SHP77 treated with DMSO at 0.1 percent for 48 hours (cell line): ENCODE measurements around the gene PLEKHF1.

Source experiments
- DNase-seq: peaks from one replicate; lab custom pipeline; 2025; lab: John Stamatoyannopoulos, UW

The PLEKHF1 gene

DNA sequence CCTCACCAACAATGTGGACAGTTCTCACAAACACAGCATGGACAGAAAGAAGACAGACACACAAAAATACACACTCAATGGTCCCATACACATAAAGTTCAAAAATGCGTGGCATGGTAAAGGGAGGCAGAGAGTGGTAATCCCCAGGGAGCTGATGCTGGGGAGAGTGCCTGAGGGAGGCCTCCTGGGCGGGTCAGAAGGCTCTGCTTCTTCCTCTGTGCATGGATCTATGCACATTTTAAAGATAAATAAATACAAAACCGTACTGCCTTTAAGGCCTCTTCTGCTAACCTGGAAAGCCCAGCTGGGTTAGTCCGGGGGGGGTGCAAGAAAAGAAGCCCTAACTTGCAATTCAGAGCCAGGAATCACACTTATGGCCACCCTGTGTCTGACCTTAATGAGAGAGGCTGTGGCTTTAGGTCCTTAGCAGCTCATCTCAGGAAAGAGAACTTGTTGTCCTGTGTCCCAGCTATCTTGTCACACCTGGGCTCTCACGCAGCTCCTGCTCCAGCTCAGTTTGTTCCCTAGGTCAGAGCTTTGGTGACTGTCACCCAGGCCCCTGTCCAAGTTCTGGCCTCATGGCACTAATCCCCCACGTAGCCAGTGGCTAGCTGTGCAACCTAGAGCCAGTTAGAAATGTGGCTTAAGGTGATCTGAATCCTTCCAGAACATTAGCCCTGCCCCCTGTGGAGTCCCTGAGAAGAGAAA, 30.7 kb upstream of the PLEKHF1 start:
- no peak for DNase-seq

DNA sequence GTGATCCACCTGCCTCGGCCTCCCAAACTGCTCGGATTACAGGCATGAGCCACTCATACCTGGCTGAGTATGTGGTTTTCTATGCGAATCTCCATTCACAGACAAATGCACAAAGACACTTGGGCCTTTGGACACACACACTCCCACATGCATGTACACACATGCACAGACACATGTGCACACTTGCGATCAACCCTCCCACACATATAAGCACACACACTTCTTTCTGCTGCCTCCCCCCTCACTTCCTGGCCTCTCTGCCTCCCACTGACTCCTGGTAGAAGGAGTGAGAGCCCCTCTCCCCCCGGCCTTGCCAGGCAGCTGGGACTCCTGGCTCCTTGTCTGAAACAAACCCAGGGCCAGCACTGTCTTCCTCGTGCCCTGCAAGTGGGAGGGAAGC, 29.3 kb upstream of the PLEKHF1 start:
- DNase-seq: no peak

DNA sequence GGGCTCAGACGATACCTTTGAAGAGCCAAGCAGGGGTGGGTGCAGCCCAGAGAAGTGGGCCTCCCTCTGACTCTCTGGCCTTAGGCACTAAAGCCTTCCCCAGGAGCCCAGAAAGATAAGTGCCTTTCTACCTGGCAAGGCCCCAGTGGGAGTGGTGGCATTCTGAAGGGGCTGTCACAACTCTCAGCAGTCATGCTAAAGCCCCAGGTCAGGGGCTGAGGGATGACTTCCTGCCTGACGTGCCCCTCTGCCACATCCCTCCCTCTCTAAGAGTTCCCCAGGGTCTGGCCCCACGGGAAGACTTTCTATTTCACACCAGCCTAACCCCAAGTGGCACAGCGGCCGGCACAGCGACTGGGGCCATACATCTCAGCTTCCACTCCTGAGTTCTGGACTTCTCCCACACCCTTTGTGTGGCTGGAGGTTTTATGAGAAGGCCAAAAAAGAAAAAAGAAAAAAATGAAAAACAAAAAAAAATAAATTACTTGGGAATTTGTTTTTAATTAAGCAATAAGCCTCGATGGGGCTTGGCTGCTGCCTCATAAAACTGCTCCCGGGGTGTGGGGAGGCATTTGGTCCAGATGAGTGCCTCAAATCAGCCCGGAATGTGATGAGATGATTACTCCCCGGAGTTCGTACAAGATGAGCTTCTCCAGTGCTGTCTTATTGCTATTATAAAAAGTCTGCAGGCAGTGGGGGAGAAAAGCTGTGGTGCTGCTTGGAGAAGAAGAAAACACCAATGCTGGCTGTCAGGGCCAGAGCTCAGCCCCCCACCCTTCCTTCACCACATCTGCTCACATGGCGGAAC, 28.5 kb upstream of the PLEKHF1 start:
- DNase-seq: no peak

DNA sequence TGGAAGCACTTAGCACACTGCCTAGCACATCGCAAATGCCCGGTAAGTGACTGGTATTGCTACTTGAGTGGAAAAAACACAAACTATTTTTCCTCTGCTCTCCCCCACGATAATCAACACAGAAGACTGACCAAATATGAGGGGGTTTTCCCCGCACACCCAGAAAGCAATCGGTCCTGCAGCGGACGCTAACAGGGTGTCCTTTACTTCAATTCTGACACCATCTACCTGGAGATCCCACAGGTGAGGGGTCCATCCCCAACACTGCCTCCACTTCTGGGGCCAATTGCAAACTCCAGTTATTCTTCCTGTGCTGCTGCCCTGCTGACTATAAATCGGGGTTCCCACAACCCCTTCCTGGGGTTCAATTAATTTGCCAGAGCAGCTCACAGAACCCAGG, 26.2 kb upstream of the PLEKHF1 start:
- no peak for DNase-seq

DNA sequence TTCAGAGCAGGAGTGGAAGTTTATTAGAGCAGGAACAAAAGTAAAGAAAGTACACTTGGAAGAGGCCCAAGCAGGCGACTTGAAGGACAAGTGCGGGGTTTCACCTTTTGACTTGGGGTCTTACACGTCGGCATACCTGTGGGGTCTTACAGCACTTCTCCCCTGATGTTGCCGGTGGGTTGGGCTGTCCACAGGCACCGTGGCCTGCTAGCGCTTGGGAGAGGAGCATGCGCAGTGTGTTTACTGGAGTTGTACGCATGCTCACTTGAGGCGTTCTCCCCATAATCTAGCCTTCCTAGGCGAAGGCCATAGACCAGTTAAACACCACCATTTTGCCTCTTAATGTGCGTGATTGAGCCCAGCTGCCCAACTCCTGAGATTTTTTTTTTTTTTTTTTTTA, 25.0 kb upstream of the PLEKHF1 start:
- no peak for DNase-seq

DNA sequence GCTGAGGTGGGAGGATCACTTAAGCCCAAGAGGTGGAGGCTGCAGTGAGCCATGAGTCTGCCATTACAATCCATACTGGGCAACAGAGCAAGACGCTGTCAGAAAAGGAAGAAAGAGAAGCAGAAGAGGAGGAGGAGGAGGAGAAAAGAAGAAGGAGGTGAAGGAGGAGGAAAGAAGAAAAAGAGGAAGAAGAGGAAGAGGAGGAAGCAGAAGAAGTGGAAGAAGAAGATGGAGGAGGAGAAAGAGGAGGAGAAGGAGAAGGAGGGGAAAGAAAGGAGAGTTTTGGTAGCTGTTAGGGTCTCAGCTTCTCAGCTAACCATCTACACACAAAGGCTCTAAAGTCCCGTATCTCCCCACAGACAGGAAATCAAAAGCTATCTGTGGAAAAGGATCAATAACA, 23.7 kb upstream of the PLEKHF1 start:
- no peak for DNase-seq

DNA sequence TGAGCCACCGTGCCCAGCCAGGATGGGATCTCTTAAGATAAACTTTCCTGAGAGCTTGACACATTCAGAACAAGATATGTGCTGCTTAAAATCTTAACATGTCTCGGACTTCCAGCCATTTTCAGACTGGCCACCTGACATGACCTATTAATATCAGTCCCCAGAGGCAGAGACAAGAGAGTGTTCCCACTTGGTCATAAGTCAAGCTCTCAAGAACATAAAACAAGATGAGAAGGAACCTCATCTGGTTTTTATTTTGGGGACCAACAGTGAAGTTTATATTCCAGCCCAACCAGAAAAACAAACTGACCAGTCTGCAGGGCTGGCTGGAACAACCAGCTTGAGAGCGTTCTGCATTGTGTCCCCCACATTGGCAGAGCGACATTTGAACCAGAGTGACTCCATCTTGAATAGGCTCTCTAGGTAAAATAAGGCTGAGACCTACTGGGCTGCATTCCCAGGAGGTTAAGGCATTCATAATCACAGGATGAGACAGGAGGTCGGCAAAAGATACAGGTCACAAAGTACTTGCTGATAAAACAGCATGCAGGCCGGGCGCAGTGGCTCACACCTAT, 21.8 kb upstream of the PLEKHF1 start:
- DNase-seq: no peak

DNA sequence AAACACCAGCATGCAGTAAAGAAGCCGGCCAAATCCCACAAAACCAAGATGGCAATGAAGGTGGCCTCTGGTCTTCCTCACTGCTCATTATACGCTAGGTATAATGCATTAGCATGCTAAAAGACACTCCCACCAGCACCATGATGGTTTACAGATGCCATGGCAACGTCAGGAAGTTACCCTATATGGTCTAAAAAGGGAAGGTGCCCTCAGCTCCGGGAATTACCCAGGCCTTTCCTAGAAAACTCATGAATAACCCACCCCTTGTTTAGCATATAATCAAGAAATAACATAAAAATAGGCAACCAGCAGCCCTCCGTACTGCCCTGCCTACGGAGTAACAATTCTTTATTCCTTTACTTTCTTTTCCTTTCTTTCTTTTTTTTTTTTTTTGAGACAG, 21.1 kb upstream of the PLEKHF1 start:
- DNase-seq: no peak

DNA sequence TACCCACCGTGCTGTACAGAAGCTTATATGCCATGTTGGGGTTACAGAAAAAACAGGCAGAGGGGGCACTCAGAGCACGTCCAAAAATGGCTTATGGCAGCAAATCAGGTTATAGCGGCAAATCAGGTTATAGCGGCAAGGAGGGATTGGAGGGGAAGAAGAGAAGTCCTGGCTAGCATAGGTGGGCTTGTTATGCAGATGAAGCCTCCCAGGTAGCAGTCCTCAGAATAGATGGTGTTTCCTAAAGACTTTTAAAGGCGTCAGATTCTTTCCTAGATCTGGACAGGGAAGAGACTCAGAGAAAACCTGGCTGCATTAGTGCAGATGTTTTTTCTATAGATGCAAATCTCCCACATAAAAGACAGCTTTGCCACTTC, 19.8 kb upstream of the PLEKHF1 start:
- no peak for DNase-seq

DNA sequence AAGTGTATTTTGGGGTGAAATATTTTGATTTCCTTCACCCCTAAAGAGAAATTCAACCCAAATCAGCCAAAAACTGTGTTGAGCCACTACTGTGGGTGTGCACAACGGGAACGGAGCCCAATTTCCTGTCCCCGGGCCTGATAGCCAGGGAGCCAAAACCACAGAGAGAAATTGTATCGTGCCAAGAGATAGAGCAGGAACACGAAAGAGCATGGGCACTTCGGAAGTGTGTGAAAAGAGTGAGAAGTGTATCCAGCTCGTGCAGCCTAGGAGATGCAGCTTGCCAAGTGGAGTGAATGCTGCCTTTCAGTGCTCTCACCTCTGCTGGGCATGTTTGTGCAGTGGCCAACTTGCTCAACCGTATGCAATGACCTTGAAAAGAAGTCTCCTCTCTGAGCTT, 19.4 kb upstream of the PLEKHF1 start:
- DNase-seq: no peak

DNA sequence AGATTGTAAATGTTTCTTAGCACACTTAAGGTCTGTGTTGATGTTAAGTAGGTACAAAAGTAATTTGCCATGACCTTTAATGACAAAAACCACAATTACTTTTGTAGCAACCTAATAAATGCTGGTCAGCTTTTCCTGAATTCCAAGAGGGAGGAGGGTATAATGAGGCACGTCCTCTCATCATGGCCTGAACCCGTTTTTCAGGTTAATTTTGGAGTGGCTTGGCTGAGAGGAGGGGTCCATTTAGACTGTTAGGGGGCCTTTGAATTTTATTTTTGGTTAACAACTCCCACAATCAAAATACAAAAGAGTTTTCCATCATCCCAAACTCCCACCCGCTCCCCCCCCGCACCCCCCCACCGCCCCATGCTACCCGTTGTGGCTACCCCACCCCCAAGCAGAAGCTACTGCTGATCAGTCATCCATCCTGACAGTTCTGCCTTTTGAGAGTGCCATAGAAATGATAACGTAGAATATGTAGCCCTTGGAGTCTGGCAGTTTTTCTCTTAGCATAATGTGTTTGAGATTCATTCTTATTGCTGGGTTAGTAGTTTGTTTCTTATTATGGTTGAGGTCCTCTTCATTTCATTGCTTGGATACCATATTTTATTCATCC, 14.4 kb upstream of the PLEKHF1 start:
- DNase-seq: no peak

DNA sequence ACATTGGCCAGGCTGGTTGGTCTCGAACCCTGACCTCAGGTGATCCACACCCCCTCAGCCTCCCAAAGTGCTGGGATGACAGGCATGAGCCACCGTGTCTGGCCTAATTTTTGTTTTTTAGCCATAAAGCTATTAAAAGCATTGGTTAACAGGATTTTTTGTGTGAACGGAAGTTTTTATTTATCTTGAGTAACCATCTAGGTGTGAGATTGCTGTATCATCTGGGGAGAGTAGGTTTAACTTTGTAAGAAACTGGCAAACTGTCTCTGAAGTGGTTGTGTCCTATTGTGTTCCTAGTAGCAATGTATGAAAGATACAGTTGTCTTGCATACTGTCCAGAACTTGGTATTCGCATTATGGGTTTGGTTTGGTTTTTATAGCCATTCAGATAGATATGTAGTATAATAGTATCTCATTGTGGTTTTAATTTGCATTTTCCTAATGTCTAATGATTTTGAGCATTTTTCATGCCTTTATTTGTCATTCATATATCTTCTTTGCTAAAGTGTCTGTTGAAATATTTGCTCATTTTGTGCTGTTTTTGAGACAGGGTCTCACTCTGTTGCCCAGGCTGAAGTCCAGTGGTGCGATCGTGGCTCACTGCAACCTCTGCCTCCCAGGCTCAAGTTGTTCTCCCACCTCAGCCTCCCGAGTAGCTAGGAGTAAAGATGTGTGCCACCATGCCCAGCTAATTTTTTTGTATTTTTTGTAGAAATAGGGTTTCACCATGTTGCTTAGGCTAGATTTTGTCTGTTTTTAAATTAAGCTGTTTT, 13.5 kb upstream of the PLEKHF1 start:
- no peak for DNase-seq

DNA sequence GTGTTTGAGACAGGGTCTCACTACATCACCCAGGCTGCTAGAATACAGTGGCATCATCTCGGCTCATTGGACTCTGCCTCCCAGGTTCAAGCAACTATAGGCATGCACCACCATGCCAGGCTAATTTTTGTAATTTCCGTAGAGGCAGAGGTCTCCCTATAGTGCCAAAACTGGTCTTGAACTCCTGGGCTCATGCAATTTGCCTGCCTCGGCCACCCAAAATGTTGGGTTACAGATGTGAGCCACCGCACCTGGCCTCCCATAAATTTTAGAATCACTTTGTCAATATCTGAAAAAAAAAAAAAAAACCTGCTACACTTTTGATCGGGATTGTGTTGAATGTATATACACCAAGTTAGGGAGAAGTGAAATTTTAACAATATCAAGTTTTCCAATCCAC, 11.9 kb upstream of the PLEKHF1 start:
- DNase-seq: no peak

DNA sequence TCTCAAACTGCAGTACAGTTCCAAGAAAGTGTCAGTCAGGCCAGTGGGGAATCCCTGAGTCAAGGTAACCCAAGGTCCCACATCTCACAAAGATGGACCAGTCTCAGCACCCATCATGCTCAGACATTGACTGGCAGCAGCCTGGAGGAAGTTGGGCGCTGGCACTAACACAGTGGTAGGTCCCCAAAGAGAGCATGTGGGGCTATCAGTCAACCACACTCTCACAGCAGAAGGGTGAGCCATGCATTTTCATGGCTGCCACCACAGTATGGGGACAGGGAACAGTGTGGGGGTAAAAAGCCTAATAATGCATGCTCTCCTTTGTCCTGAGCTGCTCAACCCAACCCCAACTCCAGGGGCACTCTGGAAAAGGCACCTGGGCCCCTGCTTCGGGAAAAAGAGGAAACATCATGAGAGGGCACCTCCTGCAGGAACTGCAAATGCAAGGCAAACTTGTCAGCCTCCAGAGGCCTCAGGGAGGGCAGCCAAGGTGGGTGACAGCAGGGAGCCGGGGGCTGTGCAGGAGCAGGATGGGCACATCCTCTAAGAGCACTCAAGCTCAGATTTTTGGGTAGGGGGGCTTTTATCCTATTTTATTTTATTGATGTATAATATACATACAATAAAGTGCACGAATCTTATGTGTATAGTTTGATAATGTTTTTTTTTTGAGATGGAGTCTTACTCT, 9.5 kb upstream of the PLEKHF1 start:
- DNase-seq: no peak

DNA sequence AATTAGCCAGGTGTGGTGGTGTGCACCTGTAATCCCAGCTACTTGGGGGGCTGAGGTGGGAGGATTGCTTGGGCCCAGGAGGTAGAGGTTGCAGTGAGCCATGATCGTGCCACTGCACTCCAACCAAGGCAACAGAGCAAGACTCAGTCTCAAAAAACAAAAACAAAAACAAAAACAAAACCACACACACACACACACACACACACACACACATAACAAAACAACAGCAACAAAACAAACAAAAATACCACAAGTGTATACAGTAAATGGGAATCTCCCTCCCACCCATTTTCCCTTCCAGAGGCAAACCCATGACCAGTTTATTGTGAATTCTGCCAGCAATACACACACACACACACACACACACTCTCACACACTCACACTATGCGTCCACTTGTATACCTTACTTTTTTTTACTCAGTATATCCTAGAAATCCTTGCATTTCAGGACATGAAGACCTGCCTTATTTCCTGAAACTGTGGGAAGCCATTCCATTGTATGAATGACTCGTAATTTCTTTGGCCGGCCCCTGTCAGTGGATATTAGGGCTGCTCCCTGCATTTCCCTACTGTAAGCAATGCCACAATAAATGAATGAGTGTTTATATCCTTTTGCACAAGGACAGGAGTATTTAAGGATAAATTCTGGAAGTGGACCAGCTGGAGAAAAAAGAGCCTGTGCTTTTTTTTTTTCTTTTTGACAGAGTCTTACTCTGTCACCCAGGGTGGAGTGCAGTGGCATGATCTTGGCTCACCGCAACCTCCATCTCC, 6.9 kb upstream of the PLEKHF1 start:
- no peak for DNase-seq

DNA sequence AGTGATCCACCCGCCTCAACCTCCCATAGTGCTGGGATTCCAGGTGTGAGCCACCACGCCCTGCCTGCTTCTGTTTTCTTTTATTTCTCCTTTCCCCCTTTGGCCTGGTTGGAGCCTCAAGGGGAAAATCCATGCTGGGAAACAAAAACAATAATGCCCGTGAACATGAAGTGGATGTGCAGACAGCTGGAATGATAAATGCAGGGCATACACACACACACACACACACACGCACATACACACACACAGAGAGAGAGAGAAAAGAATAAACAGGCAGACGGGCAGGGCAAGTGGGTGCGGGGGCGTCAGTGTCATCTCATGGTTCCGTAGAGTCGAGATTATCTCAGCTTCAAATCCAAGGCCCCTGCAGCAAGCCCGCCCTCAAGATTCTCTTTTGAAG, 4.4 kb upstream of the PLEKHF1 start:
- DNase-seq: no peak

DNA sequence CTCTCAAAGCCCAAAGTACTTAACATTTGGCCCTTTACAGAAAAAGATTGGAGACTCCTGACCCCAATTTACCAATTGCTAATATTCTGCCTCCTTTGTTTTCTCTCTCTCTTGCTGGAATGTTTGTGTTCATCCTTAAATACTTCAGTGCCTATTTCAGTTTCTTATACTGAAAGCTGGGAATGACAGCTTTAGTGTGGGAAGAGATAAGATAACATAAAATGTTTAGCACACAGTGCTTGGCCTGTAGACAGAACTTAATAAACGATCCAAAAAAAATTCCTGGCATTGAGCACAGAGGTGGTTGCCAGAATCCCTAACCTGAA, 3.0 kb upstream of the PLEKHF1 start:
- DNase-seq: no peak

DNA sequence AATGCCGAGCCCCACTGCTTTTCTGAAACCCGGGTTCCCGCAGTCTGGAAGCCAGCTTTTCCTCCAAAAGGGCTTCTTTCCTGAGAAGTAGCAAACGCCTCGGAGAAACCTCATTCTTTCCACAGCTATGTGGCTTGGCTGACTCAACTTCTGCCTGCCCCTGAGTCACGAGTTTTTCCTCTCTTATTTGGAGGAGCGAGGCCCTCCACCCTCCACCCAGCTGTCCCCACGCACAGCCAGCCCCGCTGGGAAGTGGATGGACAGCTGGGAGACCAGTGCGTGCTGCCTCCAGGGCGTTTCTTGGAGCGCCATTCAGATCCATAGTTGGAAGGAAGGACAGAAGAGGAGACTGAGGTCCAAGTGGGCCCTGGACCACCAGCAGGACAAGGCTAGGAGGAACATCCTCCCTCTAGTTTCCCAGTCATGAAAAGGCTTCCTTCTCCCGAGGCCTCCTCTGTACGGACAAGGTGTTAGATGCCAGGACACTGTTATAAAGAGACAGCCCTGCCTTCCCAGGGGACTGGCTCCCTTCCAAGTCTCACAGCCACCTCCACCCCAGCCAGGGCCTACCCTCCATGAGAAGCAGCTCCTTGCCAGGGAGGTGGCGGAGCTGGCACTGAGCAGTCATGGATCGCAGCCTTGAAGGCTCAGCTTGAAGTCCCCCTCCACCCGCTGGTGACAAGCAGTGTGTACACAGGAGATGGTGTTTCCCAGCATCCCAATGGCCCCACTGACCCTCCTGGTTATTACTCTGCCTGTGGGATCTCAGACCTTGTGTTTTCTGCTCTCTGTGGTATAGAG, 2.5 kb upstream of the PLEKHF1 start:
- DNase-seq: no peak

DNA sequence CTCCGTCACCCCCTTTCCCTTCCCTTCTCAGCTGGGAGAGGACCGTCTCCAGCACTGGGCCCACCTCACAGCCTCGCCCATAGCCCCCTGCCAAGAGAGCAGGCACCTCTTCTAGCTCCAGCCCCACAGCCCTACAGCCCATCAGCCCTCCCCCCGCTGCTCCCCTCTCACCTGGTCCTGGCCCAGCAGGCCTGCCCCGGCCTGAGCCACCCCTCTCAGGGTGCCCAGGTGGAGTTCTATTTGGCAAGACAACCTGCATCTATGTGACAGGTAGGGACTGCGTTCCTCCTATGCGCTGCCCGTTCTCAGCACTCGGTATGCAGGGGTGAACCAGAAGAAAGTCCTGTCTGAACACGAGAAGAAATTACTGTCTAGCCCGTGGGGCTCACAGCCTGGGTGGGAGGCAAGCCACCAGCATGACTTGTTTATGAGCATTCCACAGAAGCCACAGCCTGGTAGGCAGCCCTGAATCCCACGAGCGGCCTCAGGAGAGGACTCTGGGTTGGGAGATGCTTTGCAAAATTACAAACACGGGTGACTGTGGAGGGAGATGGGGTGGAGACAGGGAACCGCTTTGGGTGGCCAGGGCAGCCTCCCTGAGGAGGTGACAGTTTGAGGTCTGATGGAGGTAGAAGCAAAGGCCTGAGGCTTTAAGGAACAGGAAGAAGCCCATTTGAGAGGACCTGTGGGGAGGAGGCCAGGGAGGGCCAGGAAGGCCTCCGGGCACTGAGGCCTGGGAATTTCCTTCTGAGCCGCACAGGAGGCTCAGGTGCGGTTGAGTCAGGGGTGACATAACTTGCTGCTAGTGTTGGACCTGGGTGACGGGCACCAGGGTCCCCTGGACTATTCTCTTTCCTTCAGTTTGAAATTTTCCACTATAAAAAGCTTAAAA, 1.2 kb upstream of the PLEKHF1 start:
- DNase-seq: no peak
